GM11168 (cell line): Measurements from ENCODE around the gene XPO6.
"Not testable (repeated sequence)": the region's sequence is repeated elsewhere in the genome, so short reads cannot be mapped to it uniquely, and the experiment has no call there.

ENCODE experiments used
- in situ Hi-C: fragments of 300-500 bp; cut with MboI; formaldehyde crosslinking; loops from one replicate; pipeline ENCODE4 v1.12.0; 2022; ENCODE audit warnings: low sequenced_read_pairs; ENCODE audit not compliant: unreplicated experiment

XPO6 gene, protein sequence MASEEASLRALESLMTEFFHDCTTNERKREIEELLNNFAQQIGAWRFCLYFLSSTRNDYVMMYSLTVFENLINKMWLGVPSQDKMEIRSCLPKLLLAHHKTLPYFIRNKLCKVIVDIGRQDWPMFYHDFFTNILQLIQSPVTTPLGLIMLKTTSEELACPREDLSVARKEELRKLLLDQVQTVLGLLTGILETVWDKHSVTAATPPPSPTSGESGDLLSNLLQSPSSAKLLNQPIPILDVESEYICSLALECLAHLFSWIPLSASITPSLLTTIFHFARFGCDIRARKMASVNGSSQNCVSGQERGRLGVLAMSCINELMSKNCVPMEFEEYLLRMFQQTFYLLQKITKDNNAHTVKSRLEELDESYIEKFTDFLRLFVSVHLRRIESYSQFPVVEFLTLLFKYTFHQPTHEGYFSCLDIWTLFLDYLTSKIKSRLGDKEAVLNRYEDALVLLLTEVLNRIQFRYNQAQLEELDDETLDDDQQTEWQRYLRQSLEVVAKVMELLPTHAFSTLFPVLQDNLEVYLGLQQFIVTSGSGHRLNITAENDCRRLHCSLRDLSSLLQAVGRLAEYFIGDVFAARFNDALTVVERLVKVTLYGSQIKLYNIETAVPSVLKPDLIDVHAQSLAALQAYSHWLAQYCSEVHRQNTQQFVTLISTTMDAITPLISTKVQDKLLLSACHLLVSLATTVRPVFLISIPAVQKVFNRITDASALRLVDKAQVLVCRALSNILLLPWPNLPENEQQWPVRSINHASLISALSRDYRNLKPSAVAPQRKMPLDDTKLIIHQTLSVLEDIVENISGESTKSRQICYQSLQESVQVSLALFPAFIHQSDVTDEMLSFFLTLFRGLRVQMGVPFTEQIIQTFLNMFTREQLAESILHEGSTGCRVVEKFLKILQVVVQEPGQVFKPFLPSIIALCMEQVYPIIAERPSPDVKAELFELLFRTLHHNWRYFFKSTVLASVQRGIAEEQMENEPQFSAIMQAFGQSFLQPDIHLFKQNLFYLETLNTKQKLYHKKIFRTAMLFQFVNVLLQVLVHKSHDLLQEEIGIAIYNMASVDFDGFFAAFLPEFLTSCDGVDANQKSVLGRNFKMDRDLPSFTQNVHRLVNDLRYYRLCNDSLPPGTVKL

DNA sequence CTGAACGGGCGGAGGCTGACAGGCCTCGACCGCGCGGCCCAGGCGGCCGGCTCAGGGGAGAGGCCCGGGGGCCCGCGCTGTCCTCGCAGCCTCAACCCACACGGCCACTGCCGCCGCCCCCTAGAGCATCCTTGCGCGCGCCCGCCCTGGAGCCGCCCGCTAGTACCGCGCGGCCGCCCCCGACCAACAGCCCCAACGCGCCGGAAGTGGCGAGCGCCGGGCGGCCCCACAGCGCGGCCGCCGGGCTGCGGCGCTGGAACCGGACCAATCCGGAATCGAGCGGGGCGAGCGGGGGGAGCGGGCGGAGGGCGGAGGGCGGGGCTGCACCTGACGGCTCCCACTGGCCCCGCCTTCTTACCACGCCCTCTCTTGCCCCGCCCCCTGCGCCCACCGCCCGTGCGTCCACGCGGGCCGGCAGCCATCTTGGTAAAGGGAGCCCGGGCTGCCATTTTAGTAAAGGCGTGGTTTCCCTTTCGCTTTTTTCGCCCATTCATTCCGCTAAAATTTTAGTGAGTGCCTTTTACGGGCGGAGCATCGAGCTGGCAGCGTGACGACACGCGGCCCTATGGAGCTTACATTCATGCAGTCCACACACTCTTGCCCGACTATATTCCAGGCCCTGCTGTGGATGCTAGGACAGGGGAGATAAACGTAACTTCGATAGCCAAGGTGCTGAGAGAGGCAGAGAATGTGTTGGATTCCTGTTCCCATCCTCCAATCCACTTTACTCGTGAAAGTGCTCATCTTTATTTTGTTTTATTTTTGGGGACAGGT is at the start of gene XPO6:
XPO6 (minus strand) TSS at position 208 of the 774 bp plus-strand sequence. CDS start 597 bp downstream, outside the sequence.
- in situ Hi-C loops = no loop called here

DNA sequence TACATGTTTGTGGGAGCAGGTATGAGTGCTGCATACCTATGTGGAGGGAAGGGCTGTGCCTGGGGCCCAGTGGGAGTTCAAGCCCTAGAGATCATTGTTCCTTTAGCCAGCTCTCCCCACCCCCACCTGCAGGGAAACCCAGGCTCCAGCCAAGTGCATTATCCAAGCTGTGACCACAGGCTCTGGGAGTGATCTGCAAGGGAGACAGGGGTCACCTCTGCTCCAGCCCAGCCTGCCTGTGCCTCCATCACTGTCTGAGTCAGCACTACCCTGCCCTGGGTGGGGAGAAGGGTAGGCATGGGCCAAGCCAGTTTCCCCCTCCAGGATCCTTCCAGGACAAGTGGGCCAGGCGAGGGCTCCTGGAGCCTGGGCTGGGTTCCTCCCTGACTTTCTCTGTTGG is 48.4 kb upstream of the XPO6 start:
- in situ Hi-C loops = no loop called here

DNA sequence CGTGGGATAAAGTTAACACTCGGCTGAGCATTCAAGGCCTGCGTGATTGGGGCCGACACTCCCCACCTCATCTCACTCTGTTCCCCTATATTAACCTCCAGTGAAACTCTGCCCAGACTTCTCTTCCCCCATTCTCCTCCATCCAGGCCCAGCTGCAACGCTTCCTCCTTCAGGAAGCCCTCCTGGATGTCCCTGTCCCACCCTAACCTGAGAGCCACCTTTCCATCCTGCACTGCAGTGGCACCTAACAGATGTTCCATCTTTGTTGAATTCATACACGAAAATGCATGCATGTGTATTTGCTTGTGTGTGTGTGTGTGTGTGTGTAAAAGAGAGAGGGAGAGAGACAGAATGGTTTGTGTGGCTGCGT is 48.0 kb upstream of the XPO6 start:
- in situ Hi-C loops = no loop called here

DNA sequence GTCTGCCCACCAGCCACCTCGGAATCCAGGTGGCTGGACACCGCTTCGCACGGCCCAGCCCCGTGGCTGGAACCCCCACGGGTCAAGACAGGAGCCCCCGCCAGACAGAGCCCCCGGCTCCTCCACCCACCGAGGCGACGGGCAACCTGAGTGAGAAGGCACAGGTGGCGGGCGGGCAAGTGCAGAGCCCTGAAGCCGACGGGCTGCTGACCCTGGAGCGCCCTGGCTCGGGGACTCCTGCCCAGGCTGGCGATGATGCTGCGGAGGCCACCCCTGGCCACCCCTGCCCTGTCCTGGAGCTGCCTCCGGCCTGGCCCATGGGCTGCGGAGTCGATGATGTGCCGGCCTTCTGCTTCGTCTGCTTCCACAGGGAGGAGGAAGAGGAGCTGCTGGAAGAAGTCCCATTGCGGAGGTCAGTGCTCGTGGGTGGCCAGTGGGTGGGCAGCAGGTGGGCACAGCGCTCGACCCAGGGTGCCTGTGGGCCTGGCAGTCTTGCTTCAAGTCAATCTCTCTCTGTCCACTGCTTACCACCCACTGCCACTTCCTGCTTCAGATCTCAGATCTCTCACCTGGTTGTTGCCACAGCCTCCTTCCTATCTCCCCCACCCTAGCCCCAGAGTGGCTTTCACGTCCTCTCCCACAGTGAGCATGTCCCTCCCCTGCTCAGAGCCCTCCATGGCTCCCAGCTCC is 47.5 kb upstream of the XPO6 start:
- in situ Hi-C loops = no loop called here

DNA sequence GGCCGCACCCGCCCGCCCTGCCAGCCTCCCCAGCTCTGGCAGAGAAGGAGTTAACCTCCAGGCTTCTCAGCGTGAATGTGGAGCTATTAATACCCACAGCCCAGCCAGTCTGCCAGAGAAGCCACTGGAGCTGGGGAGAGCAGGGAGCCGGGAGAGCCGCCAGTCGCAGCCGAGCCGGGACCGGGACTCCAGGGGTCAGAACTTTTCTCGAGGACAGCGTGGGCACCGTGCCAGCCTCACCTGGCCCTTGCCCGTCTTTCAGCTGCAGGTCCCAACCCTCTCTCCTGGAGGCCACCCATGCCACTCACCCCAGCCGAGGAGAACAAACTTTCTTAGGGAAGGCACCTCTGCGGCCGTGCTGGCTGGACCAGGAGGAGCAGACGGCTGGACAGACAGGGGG is 46.8 kb upstream of the XPO6 start:
- in situ Hi-C loops = no loop called here

DNA sequence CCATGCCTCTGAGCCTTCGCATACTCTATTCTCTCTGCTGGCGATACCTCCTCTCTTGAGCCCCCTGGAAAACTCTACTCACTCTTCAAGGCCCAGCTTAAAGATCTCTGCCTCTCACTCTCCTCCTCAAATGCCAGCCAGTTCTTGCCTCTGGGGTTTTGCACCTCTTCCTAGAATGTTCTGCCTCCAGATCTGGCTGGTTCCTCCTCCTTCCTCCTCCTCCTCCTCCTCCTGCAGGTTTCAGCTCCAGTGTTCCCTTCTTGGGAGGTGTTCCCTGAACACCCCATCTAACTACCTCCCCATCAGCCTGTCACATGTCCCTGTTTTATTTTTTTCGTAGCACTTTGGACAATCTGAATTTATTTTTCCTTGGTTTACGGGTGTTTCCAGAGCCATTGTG is 45.5 kb upstream of the XPO6 start:
- in situ Hi-C loops = no loop called here

DNA sequence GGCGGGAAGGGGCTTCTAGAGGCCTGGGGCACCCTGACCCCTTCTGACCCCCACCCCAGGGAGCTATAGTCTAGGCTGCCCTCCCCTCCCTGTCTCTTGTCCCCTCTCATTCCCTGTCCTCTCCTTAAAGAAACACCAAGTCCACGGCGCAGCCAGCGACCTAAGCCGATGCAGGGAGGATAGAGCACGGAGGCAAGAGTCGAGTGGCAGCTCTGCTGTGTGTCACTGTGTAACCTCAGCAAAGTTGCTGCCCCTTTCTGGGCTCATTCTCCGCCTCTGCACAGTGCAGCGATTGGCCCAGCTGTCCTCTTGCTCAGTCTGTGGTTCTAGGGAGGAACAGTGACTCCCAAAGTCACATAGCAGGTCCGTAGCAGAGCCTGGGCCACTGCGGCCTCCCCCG is 44.1 kb upstream of the XPO6 start:
- in situ Hi-C loops = no loop called here

DNA sequence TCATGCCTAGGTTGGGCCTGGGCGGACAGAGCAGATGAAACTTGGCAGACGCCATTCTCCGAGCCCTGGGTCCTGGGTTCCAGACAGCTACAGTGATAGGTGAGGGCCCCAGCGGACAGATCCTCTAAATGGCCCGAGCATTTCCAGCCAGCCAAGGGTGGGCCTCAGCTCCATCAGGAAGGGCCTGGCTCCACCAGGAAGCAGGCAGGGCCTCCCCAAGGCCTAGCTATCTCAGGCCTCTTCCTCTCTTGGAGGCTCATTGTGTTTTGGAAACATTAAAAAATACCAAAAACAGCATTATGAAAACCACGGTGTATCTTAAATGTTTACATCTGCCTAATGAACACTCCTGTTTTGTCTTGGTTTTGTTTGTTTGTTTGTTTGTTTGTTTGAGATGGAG is 42.4 kb upstream of the XPO6 start:
- in situ Hi-C loops = no loop called here

DNA sequence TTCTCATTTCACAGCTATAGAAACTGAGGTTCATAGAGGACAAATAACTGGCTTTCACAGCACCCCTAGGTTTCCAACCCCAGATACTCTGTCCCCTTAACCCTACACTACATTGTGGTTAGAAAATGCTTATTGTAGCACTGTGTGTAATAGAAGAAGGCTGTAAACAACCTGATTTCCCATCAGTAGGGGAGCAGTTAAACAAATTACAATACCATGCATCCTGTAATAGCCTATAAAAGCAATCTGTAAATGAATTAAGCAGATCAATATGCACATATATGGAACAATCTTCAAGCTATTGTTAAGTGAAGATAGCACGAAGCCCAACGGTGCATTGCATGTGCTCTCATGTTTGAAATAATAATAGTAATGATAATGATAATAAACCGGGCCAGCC is 39.2 kb upstream of the XPO6 start:
- in situ Hi-C loops = no loop called here

DNA sequence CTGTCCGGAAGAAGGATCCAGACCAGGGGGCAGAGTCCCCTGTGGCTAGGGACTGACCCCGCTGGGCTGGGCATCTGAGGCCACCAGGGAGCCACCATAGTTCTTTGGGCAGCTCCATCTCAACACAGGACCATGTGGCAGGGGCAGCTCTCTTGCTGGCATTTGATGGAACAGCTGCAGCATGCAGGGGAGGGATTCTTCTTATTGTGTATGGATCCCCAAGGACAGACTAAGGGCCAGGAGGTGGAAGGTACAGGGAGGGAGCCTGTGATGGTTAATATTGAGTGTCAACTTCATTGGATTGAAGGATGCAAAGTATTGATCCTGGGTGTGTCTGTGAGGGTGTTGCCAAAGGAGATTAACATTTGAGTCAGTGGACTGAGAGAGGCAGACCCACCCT is 37.7 kb upstream of the XPO6 start:
- in situ Hi-C loops = loop anchor here (25.0 kb wide), 2 partner anchors 287 to 612 kb away; no protein-coding TSS in a partner anchor

DNA sequence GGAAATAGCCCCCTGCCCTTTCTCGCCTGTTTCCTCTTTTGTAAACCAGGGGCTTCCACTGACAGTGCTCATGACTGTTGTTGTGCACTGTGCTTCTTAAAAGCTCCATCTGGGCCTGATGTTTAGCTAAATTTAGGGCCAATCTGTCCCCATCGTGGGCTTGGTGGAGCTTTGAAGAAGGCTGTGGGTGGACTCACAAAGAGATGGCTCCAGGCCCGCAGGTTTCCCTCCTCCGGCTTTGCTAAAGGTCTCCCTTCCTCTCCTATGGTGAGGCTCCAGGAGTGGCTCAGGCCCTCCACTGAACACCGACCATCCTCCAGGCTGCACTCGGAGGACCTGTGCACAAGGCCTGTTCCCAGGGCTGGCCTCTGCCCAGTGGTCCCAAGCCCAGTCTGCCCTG is 30.2 kb upstream of the XPO6 start:
- in situ Hi-C loops = loop anchor here (25.0 kb wide), 2 partner anchors 280 to 605 kb away; no protein-coding TSS in a partner anchor

DNA sequence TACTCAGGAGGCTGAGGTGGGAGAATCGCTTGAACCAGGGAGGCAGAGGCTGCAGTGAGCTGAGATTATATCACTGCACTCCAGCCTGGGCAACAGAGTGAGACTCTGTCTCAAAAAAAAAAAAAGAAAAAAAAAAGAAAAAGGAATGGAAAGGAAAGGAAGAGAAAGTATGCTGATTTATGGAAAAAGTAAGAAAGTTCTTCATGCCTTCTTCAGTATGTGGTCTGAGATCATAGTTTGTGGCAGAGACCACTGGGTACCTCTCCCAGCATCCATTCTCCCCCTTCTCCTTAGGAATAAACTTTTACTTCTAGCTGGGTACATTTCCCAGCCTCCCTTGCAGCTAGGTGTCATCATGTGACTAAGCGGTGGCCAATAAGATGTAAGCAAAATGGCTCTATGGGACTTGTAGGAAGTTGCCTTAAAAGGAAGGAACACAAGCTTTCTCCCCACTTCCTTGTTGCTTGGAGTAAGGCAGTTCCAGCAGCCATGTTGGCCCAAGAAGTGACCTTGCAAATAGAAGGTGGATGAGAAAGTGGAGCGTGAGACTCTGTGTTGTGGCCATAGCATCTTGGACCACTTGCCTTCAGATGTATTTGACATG is 26.1 kb upstream of the XPO6 start:
- in situ Hi-C loops = loop anchor here (25.0 kb wide), 2 partner anchors 276 to 601 kb away; no protein-coding TSS in a partner anchor

DNA sequence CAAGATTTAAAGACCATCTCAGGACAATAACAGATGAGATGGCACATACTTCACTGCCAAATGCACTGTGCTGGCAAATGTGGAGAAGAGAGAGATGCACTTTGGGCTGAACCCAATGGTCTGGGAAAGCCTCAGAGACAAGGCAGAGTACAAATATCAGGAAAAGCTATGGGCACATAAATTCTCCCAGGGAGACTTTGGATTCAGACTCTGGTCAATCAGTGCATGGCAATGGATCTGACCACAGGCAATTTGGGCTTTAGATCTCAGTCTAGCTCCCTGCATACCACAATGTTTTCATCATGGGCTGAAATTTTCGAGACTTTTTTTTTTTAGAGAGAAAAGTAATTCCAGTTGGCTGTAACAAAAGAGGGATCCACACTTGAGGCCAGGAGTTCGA is 20.0 kb upstream of the XPO6 start:
- in situ Hi-C loops = loop anchor here (25.0 kb wide), 2 partner anchors 269 to 594 kb away; no protein-coding TSS in a partner anchor

DNA sequence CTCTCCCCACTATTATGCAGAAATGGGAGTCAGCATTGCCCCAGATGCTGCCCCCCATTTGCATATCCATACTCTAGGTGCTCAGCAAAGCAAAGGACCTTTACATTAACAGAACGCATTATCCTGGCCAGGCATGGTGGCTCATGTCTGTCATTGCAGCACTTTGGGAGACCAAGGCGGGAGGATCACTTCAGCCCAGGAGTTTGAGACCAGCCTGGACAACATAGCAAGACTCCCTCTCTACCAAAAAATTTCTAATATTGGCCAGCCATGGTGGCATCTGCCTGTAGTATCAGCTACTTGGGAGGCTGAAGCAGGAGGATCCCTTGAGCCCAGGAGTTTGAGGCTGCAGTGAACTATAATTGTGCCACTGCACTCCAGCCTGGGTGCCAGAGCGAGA is 12.1 kb upstream of the XPO6 start:
- in situ Hi-C loops = not testable (repeated sequence)

DNA sequence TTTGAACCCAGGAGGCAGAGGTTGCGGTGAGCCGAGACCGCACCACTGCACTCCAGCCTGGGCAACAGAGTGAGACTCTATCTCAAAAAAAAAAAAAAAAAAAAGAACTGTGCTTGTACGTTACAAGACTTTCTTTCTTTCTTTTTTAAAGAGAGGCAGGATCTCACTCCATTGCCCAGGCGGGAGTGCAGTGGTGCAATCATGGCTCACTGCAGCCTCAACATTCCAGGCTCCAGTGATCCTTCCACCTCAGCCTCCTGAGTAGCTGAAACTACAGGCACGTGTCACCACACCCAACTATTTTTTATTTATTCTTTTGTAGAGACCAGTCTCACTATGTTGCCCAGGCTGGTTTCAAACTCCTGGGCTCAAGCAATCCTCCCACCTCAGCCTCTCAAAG is 8.0 kb upstream of the XPO6 start:
- in situ Hi-C loops = not testable (repeated sequence)

DNA sequence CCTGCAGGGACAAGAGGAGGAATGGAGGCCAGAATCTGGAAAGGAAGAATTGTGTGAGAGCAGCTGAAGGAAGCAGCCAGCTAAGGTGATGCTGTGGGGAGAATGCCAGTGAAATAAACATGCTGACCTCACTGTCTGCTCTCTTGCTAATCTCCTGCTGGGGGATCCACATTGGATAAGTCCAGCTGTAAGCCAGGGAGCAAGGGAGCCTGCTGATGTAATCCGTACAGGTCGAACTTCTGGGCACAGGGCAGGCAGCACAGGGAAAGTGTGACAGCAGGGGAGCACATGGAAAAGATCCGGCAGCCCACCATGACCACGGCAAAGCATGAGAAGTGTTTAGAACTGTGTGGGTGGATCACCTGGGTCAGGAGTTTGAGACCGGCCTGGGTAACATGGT is 7.5 kb upstream of the XPO6 start:
- in situ Hi-C loops = no loop called here

DNA sequence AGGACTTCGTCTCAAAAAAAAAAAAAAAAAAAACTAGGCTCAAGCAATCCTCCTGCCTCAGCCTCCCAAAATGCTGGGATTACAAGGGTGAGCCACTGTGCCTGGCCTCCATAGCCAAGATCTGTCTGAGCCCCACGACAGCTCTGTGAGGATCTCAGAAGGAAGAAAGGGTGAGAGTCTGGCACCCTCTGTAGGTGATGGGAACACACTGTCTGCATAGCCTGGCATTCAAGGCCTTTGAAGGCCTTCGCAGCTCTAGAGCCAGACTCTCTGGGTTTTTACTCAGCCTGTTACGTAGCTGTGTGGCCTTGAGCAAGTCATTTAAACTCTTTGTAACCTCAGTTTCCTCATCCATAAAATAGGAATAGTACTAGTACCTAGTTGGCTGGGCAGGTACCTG is 6.3 kb upstream of the XPO6 start:
- in situ Hi-C loops = no loop called here

DNA sequence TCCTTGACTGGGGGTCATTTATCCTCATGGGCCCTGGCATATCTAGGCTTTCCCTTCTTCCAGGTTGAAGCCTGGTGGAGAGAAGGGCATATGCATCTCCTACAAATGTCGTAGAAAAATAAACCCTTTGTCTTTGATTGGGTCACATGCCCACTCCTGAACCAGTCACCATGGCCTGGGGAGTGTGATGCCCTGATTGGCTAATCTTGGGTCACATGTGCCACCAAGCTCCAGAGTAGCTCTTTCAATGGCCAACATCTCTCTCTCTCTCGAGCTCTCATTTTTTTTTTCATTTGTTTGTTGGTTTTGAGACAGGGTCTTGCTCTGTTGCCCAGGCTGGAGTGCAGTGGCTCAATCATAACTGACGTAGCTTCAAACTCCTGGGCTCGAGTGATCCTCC is 5.6 kb upstream of the XPO6 start:
- in situ Hi-C loops = no loop called here

DNA sequence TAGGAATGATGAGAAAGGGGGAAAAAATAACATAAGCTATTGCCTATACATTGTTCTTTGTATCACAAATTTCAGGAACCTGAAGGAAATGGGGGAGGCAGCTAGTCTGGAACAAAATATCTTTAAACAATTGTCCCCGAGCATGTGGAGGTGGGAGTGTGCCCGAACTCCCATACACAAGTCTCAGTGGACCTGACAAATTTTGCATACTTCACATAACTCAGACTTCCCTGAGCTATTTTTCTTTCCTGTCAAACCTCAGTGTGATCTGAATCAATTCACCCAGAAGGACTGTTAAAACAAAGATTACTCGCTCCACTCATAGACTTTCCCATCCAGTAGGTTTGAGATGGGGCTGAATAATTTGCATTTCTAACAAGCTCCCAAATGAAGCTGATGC is 1.6 kb upstream of the XPO6 start:
- in situ Hi-C loops = no loop called here
